ENCODE results near the gene CD1C. TPM values are rescaled to one million over a fixed set of nuclear protein-coding genes. Genes with fewer than 3 reads are reported as not detected.

The CD1C gene
- total RNA-seq (1 to 10 TPM in 2 of 4 donors, under 1 TPM in 1, not detected in 1; 0.99 to 4.3 (median 1.1) TPM), polyA plus RNA-seq (1 to 10 TPM in 2 of 3 donors, not detected in 1; 1.2 to 9.9 TPM)

DNA sequence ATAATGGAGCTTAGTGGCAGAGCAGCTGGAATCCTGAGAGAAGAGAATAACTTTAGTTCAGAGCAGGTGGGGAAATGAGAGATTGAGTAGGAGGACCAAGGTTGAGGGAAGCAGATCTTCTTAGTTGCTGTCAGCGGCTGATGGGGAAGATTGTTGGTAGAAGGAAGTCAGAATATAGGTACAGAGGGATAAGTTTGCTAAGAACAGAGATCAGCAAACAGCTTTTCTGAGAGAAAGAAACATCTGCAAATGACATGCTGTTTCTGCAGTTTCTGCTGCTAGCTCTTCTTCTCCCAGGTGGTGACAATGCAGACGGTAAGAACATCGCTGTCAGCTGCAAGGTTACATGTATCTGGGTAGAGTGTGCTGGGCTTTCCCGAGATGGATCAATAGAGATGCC is at the start of gene CD1C:
Gene CD1C, plus strand, starts transcription at position 113 of the 400 bp plus-strand sequence. Its CDS starts 142 bp downstream, at position 255.
- H3K4me3 ChIP-seq, result no peak within 1 kb of the TSS
- no peak for TF ChIP-seq POLR2A (IDR thresholded peaks at IDR 0.05)
- TF ChIP-seq POLR2AphosphoS5 (IDR thresholded peaks at IDR 0.05), result no peak
- no peak for TF ChIP-seq EP300 (IDR thresholded peaks at IDR 0.05)
- TF ChIP-seq, protein P1, sequence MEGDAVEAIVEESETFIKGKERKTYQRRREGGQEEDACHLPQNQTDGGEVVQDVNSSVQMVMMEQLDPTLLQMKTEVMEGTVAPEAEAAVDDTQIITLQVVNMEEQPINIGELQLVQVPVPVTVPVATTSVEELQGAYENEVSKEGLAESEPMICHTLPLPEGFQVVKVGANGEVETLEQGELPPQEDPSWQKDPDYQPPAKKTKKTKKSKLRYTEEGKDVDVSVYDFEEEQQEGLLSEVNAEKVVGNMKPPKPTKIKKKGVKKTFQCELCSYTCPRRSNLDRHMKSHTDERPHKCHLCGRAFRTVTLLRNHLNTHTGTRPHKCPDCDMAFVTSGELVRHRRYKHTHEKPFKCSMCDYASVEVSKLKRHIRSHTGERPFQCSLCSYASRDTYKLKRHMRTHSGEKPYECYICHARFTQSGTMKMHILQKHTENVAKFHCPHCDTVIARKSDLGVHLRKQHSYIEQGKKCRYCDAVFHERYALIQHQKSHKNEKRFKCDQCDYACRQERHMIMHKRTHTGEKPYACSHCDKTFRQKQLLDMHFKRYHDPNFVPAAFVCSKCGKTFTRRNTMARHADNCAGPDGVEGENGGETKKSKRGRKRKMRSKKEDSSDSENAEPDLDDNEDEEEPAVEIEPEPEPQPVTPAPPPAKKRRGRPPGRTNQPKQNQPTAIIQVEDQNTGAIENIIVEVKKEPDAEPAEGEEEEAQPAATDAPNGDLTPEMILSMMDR (IDR thresholded peaks at IDR 0.05), result no peak
- no peaks in the 10 kb centered on the region for H3K4me1 ChIP-seq
- no peak within 1 kb of the TSS for H3K27ac ChIP-seq
- 63 to 82% methylated on average over 4 of the region's 4 CpGs for WGBS, 2 donors
- no peaks in the 10 kb centered on the region for H3K36me3 ChIP-seq
- DNase-seq, result no peak
- intact Hi-C loops (cut with DNase I), result no loop called here
- H3K9me3 ChIP-seq, result no peaks in the 10 kb centered on the region
- no peaks in the 10 kb centered on the region for H3K27me3 ChIP-seq

GRCh38 chr1:158246650-158247049 is 43.1 kb upstream of the CD1C start:
- WGBS, 2 donors, result 69 to 72% methylated on average over 7 of the region's 7 CpGs
- intact Hi-C loops (cut with DNase I), result no loop called here
- DNase-seq, result no peak
- Histone ChIP-seq H3K36me3 (no peaks in the 10 kb centered on the region), H3K27me3 (no peaks in the 10 kb centered on the region), H3K27ac (no peak overlapping the region), H3K4me1 (no peaks in the 10 kb centered on the region), H3K4me3 (no peak overlapping the region), H3K9me3 (no peaks in the 10 kb centered on the region)
- no peak for TF ChIP-seq POLR2A (IDR thresholded peaks at IDR 0.05)
- TF ChIP-seq, protein P1 (IDR thresholded peaks at IDR 0.05), result no peak
- TF ChIP-seq EP300 (IDR thresholded peaks at IDR 0.05), result no peak
- no peak for TF ChIP-seq POLR2AphosphoS5 (IDR thresholded peaks at IDR 0.05)

DNA sequence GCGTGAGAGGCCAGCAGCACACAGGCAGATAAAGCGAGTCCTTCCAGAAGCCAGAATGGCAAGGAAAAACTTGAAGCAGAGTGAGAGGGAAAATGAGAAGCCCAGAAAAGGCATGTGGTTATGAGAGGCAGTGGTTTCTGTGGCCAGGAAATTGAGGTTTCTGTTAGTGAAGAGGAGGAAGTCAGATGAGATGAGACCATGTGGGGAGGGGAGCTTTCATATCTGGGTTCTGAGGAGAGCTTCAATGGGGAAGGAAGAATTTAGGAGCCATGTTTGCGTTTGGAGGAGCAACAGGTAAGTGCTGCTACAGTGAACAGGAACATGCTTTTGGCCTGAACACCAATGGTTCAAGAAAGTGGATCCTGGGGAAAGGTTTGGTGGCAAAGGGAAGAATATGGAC is 41.6 kb upstream of the CD1C start:
- TF ChIP-seq, protein P1 (IDR thresholded peaks at IDR 0.05), result no peak
- no peak for TF ChIP-seq POLR2AphosphoS5 (IDR thresholded peaks at IDR 0.05)
- TF ChIP-seq EP300 (IDR thresholded peaks at IDR 0.05), result no peak
- TF ChIP-seq POLR2A (IDR thresholded peaks at IDR 0.05), result no peak

DNA sequence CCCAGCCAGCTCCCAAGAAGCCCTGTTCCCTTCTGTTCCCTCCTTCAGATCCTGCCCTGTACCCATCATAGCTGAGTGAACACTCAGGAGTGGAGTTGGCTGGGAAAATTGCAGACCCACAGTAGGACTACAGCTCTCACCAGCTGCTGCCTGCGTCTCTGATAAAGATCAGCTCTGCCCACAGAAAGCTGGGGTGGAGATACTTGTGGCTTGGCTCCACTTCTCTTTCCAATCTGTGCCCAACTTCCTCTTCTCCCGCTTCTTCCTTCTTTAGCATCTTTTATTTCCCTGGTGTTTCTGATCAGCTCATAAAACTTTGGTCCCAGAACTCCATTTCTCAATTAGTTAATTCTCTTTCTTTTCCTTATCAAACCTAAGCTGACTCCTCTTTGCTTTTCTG is 41.0 kb upstream of the CD1C start:
- no peaks in the 10 kb centered on the region for H3K36me3 ChIP-seq
- TF ChIP-seq EP300 (IDR thresholded peaks at IDR 0.05), result no peak
- no peak for TF ChIP-seq POLR2A (IDR thresholded peaks at IDR 0.05)
- TF ChIP-seq, protein P1 (IDR thresholded peaks at IDR 0.05), result no peak
- TF ChIP-seq POLR2AphosphoS5 (IDR thresholded peaks at IDR 0.05), result no peak
- no peak overlapping the region for H3K4me3 ChIP-seq
- 41 to 46% methylated on average over 2 of the region's 2 CpGs for WGBS, 2 donors
- H3K27me3 ChIP-seq, result no peaks in the 10 kb centered on the region
- no peak for DNase-seq
- no peaks in the 10 kb centered on the region for H3K4me1 ChIP-seq
- intact Hi-C loops (cut with DNase I), result no loop called here
- H3K9me3 ChIP-seq, result no peaks in the 10 kb centered on the region
- no peak overlapping the region for H3K27ac ChIP-seq

More for the DNA sequence above, 41.6 kb upstream of the CD1C start:
- Histone ChIP-seq H3K36me3 (no peaks in the 10 kb centered on the region), H3K27ac (no peak overlapping the region), H3K4me3 (no peak overlapping the region), H3K4me1 (no peaks in the 10 kb centered on the region), H3K9me3 (no peaks in the 10 kb centered on the region), H3K27me3 (no peaks in the 10 kb centered on the region)
- intact Hi-C loops (cut with DNase I), result no loop called here
- WGBS, 2 donors, result 50 to 74% methylated on average over 3 of the region's 3 CpGs
- no peak for DNase-seq

DNA sequence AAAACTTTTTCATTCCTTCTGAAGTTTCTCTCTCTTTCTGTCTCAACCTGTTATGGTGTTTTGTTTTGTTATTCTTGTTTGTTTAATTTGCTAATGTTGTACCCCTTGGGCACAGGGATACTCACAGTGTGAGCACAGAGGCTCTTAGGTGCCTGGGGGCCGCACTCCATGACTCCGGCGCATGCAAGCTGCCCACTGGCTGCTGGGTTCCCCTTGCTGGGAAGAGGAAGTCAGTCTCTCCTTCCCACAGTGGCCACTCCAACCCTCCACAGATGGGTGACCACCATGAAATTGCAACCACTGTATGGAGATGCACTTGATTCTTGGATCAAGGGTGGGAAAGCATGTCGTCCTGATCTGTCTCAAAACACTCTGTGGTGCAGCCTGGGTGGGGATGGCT is 40.1 kb upstream of the CD1C start:
- 89% methylated on average over 4 of the region's 4 CpGs for WGBS, 2 donors
- H3K4me3 ChIP-seq, result no peak overlapping the region
- H3K4me1 ChIP-seq, result no peaks in the 10 kb centered on the region
- intact Hi-C loops (cut with DNase I), result no loop called here
- no peak for DNase-seq
- TF ChIP-seq, protein P1 (IDR thresholded peaks at IDR 0.05), result no peak
- no peak for TF ChIP-seq POLR2AphosphoS5 (IDR thresholded peaks at IDR 0.05)
- TF ChIP-seq POLR2A (IDR thresholded peaks at IDR 0.05), result no peak
- no peak for TF ChIP-seq EP300 (IDR thresholded peaks at IDR 0.05)
- no peaks in the 10 kb centered on the region for H3K36me3 ChIP-seq
- H3K27me3 ChIP-seq, result no peaks in the 10 kb centered on the region
- no peaks in the 10 kb centered on the region for H3K9me3 ChIP-seq
- no peak overlapping the region for H3K27ac ChIP-seq
